Mucosa of descending colon (tissue), 3 donors: Measurements from ENCODE around the gene TENM4. TPM values are rescaled to one million over a fixed set of nuclear protein-coding genes. Genes with fewer than 3 reads are reported as not detected.

Experiments
- ATAC-seq: fragments of 200-7000 bp; cut with Tn5 transposase; one replicate; pipeline ENCODE4 v1.9.1; 2020; ENCODE audit warnings: mild to moderate bottlenecking, moderate library complexity
- DNase-seq, 3 donors: peaks; one replicate each; pipeline ENCODE4 v3.0.0-alpha.2; 2020
- H3K36me3 ChIP-seq: fragments of 200-600 bp; one replicate; pipeline ENCODE4 v1.8.0; 2021; ENCODE audit warnings: low read depth, mild to moderate bottlenecking
- H3K4me1 ChIP-seq: fragments of 200-600 bp; one replicate; pipeline ENCODE4 v1.8.0; 2021; ENCODE audit warnings: low read depth, mild to moderate bottlenecking
- H3K4me3 ChIP-seq: fragments of 200-600 bp; one replicate; pipeline ENCODE4 v1.8.0; 2021; ENCODE audit warnings: mild to moderate bottlenecking
- H3K9me3 ChIP-seq: fragments of 200-600 bp; one replicate; pipeline ENCODE4 v1.8.0; 2021; ENCODE audit warnings: mild to moderate bottlenecking
- CTCF ChIP-seq: fragments of 200-600 bp; IDR thresholded peaks from one replicate; pipeline ENCODE4 v1.8.0; 2022; ENCODE audit warnings: antibody characterized with exemption, mild to moderate bottlenecking
- intact Hi-C, 2 donors: fragments of 100-400 bp; cut with DNase I in 1 of 2; cut with micrococcal nuclease in 1 of 2; formaldehyde crosslinking; loops; one replicate each; pipeline versions ENCODE4 v1.11.0 to v1.11.1; 2022; cut with DNase I, micrococcal nuclease
- total RNA-seq, 3 donors: library from RNA; stranded (reverse); fragmentation: NEBNext Ultra II Directional in 2 of 3; extraction: Animal tissue kit (Norgen Biotek cat#: 25700) in 2 of 3; gene quantifications; one replicate each; pipeline versions ENCODE4 v1.2.1 to v1.2.4, GENCODE V29; 2021 to 2023
- donor health status: DM: no; HTN: no; CAD: no; lungs with moderate emphysema.
- donor health status: DM: no; HTN: no; CAD: no.
- donor health status: DM: no; HTN: yes; CAD: no.

TENM4 gene
- total RNA-seq, 3 donors from 2014 or later, result 0.70 to 1.6 (median 1.2) TPM

- intact Hi-C loops, result no loop called here
- Histone ChIP-seq H3K4me1 (no peaks in the 10 kb centered on the region), H3K4me3 (no peak overlapping the region), H3K9me3 (no peaks in the 10 kb centered on the region), H3K36me3 (no peaks in the 10 kb centered on the region)
- ATAC-seq (no peak), DNase-seq (no peak)
- TF ChIP-seq CTCF, result no peak
These were observed 78.5 kb downstream of the TENM4 start for GRCh38 chr11:79362206-79362757.

GRCh38 chr11:79358258-79358657 is 82.6 kb downstream of the TENM4 start:
- Histone ChIP-seq H3K36me3 (no peaks in the 10 kb centered on the region), H3K9me3 (no peaks in the 10 kb centered on the region), H3K4me1 (no peaks in the 10 kb centered on the region), H3K4me3 (no peak overlapping the region)
- no peak for DNase-seq
- intact Hi-C loops, result no loop called here
- TF ChIP-seq CTCF, result no peak
- no peak for ATAC-seq

DNA sequence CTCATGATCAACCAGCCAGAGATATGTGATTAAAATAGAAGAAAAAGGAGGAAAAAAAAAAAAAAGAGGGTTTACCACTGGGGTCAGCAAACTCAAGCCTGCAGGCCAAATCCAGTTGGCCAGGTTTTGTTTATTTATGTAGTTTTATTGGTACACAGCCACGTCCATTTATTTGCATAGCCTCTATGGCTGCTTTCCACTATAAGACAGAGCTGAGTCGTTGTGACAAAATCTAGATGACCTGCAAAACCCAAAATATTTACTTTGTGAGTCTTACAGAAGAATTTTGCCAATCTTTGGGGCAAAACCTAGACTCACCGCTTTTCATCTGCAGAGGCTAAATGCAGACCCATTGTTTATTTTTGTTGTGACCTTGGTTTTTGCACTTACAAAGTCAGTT is 87.1 kb downstream of the TENM4 start:
- no peak for TF ChIP-seq CTCF
- H3K9me3 ChIP-seq, result no peaks in the 10 kb centered on the region
- H3K4me3 ChIP-seq, result no peak overlapping the region
- ATAC-seq, result no peak
- H3K36me3 ChIP-seq, result no peaks in the 10 kb centered on the region
- DNase-seq, result no peak
- intact Hi-C loops, result no loop called here
- no peaks in the 10 kb centered on the region for H3K4me1 ChIP-seq

GRCh38 chr11:79352349-79352703 is 88.5 kb downstream of the TENM4 start:
- no peak for DNase-seq
- intact Hi-C loops, result no loop called here
- H3K36me3 ChIP-seq, result no peaks in the 10 kb centered on the region
- no peak overlapping the region for H3K4me3 ChIP-seq
- H3K9me3 ChIP-seq, result no peaks in the 10 kb centered on the region
- no peak for ATAC-seq
- no peaks in the 10 kb centered on the region for H3K4me1 ChIP-seq
- no peak for TF ChIP-seq CTCF

- Histone ChIP-seq H3K36me3 (no peaks in the 10 kb centered on the region), H3K9me3 (no peaks in the 10 kb centered on the region), H3K4me3 (no peak overlapping the region), H3K4me1 (no peaks in the 10 kb centered on the region)
- TF ChIP-seq CTCF, result no peak
- intact Hi-C loops, result no loop called here
- DNase-seq, result no peak
- no peak for ATAC-seq
These were observed 91.7 kb downstream of the TENM4 start for GRCh38 chr11:79348976-79349682.
